Measurements from ENCODE around the gene SPEN.
"Not testable (repeated sequence)": the region's sequence is repeated elsewhere in the genome, so short reads cannot be mapped to it uniquely, and the experiment has no call there.

SPEN gene

DNA sequence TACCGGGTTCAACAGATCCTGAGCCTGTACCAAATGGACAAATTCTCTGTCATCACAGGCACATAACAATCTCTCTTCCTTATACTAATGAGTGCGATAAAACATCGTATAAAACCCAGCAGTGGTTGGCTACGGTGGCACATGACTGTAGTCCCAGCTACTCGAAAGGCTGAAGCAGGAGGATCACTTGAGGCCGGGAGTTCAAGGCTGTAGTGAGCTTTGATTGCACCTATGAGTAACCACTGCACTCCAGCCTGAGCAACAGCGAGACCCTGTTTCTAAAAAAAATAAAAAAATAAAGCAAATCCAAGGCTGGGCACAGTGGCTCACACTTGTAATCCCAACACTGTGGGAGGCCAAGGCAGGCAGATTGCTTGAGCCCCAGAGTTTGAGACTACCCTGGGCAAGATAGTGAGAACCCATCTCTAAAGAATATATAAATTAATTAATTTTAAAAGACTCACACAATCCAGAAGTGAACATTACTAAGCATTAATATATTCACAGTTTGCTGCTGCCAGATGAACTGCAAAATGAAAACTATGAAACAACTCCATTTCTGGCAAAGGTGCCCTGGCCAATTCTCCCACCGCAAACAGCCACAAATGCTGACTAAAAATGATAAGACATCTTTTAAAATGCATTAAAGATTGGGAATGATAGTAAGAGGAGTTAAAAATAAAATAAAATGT lies 115.3 kb downstream of the SPEN start:
- no peak for DNase-seq

DNA sequence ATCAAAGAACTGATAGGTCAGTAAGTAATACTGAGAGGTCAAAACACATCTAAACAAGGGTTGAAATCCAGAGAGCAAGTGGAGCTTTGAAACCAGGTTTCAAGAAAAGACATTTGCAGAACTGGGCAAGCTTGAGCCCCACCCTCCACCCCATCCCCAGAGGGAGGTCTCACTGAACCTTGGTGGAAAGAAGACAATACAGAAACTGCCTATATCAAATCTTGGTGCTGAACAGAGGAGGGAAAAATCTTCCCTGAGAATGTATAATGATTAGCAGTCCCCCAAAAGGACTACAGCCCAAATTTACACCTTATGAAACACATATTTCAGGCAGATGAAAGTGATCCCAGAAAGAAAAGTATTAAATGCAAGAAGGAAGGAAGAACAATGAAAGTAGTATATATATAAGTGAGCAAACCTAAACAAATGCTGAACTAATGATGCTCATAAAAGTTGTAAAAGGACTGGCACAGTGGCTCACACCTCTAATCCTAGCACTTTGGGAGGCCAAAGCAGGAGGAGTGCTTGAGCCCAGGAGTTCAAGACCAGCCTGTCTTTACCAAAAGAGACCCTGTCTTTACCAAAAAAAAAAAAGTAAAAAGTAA lies 116.0 kb downstream of the SPEN start:
- DNase-seq: no peak

DNA sequence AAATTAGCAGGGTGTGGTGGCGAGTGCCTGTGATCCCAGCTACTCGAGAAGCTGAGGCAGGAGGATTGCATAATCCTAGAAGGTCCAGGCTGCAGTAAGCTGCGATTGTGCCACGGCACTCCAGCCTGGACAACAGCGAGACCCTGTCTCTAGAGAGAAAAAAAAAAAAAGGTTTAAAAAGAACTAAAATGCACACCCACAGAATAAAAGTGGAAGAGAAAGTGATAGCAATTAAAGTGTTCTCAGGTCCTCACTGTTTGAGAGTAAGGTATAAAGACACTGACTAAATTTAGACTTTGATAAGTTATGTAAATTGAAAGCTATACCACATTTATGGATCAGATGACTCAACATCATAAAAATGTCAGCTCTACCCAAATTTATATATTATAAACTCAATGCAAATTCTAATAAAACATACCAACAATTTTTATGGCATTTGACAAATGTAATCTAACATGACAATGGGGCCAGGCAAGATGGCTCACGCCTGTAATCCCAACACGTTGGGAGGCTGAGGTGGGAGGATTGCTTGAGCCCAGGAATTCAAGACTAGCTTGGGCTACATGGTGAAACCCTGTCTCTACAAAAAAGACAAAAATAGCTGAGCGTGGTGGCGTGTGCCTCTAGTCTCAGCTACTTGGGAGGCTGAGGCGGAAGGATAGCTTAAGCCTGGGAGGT lies 116.6 kb downstream of the SPEN start:
- DNase-seq: no peak

- DNase-seq: peak; percentile 79
Measured at GRCh38 chr1:15965228-15965767, 117.8 kb downstream of the SPEN start.

GRCh38 chr1:15966081-15966955 lies 118.8 kb downstream of the SPEN start:
- peak; percentile 51 for DNase-seq

DNA sequence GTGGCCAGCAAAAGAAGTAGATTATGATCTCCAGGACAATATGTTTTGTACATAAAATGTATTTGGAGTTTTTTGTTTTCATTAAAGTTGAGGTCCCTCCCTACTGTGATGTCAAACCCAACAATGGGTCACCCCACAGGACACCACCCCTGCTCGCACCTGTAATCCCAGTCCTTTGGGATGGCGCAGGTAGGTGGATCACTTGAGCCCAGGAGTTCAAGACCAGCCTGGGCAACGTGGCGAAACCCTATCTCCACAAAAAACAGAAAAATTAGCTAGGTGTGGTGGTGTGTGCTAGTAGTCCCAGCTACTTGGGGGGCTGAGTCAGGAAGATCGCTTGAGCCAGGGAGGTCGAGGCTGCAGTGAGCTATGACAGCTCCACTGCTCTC lies 119.4 kb downstream of the SPEN start:
- no peak for DNase-seq

DNA sequence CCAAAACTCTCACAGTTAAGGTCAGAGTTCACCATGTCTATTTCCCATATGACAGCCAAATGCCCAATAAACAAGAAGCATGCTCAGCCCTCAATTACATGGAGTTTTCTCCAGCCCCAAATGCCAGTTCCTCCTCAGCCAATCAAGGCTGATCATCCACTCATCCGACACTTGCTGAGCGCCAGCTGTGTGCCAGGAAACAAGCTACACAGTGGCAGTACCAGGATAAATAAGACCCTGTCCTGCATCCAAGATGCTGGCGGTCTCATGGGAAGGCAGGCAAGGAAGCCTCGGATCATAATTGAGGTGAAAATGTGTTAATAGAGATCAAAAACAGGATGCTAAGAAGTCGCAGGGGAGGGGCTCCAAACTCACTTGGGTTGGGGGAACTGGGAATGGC lies 120.7 kb downstream of the SPEN start:
- DNase-seq: no peak

GRCh38 chr1:15969321-15969880 lies 121.9 kb downstream of the SPEN start:
- DNase-seq: no peak

DNA sequence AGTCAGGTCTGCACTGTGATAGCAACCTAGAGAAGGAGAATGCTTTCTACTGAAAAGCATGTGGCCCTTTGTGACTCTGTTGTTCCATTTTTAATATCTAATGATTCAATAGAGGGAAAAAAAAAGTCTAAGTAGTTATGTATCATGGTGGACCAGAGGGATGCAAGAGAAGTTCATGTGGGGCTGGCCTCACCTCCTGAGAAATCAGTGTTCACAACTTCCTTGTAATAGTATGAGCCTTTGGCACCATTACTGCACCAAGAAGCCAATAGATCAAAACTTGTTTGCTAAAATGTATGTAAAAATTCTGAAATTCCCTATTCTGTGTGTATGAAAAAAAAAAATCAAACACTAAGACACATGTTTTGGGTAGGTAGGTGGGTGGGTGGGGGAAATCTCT lies 123.4 kb downstream of the SPEN start:
- DNase-seq: no peak

DNA sequence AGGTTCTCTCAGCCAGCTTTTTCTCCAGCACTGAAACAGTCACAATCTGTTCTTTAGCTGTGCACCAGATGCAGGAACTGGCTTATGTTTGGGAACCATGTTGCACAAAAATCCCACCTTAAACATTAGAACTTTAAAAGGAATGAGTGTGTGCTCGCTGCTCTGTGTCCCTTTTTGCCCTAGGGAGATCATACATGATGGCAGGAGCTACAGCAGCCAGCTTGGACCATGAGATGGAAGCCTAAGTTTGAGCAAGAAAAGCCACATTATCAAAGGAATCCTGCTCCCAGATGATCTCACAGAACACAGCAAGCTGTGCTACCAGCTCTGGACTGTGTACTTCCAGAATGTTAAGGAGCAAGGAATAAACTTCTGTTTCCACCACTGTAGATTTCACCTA lies 124.9 kb downstream of the SPEN start:
- DNase-seq: no peak

DNA sequence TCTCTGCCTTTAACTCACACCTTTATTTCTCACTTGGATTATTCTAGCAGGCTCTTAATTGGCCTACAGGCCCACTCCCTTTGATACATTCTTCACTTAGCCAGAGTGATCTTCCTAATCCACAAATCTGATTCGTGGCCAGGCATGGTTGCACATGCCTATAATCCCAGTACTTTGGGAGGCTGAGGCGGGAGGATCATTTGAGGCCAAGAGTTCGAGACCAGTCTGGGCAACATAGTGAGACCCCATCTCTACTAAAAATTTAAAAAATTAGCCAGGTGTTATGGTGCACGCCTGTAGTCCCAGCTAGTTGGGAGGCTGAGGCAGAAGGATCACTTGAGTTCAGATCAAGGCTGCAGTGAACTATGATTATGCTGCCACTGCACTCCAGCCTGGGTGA lies 126.3 kb downstream of the SPEN start:
- no peak for DNase-seq

- no peak for DNase-seq
Measured at GRCh38 chr1:15974855-15975254, 127.3 kb downstream of the SPEN start.

DNA sequence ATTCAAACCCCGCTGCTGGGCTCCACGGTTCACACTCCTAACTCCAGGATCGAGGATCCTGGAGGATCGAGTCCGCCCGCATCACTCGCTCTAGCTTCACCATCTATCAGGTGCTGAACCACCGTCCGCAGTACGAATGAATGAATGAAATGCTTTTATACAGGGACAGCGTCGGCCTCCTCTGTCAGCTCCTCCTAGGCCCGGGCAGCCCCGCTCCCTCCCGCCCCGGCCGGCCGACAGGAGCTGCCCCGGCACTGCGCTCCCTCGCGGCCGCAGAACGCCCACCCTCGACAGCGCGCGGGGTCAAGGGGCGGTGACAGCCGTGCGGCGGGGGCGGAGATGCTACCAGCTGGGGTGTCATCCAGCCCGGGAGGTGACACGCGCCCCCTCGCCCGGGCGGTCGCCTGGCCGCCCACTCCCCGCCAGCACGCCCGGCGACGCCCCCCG lies 127.9 kb downstream of the SPEN start:
- DNase-seq: peak; percentile 65

GRCh38 chr1:15975805-15976680 lies 128.5 kb downstream of the SPEN start, which contains the start of gene ZBTB17:
Gene ZBTB17 (minus strand): TSS chr1:15976101. CDS start chr1:15948495, 27,606 bp downstream.
- DNase-seq: peak; percentile 90

DNA sequence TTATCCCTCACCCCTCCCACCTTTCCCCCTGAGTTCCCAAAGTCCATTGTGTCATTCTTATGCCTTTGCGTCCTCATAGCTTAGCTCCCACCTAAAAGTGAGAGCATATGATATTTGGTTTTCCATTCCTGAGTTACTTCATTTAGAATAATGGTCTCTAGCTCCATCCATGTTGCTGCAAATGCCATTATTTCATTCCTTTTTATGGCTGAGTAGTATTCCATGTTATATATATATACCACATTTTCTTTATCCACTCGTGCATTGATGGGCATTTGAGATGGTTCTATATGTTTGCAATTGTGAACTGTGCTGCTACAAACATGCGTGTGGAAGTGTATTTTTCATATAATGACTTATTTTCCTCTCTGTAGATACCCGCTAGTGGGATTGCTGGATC lies 130.4 kb downstream of the SPEN start:
- DNase-seq: not testable (repeated sequence)

DNA sequence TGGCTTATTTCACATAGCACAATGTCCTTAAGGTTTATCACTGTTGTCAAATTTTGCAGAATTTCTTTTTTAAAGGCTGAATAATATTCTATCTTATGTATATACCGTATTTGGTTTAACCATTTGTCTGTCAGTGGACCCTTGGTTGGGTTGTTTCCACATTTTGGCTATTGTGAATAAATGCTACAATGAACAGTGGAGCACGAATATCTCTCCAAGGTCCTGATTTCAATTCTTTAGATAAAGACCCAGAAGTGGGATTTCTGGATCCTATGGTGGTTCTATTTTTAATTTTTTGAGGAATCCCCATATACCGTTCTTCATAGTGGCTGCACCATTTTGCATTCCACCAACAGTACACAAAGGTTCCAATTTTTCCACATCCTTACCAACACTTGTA lies 134.2 kb downstream of the SPEN start:
- DNase-seq: no peak

DNA sequence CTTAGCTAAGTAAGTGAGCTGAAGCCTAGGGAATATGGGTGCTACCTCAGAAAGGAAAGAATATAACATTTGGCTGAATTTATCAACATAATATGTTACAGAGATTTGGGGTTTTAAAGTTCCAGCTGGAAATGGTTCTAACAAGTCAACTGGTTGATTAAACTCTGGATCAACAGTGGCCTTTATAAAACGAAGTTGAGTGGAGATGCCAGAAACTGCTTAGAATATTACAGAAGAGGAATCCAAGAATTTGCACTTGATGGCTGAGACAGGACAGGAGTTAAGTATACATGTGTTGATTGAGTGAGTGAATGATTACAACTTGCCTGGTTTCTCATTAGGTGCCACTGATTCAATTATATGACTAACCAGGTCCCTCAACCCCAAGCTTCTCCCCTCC lies 135.8 kb downstream of the SPEN start:
- DNase-seq: no peak

DNA sequence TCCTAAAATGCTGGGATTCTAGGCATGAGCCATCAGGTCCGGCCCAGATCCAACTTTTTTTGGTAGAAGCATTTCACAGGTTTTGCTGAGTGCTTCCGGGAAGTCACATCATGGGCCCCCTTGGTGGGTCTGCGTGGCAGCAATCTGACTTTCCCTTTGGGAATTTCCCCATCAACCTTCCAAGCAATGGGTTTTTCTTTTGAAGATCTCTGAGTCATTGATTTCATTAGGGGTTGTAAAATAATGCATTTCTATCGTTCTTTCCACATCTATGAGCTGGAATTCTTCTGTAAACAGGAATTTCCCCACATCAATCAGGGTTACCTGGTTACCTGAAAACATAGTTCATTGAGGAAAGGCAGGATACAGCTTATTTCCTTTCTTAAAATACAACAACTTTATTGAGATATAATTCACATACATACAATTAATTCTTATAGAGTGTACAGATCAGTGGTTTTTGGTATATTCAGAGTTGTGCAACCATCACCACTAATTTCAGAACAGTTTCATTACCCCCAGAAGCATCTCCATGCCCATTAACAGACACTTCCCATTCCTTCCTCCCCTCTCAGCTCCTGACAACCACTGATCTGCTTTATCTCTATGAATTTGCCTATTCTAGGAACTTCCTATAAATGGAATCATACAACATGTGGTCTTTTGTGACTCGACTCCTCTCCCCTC lies 138.2 kb downstream of the SPEN start:
- no peak for DNase-seq

- no peak for DNase-seq
Measured at GRCh38 chr1:15988856-15989736, 141.6 kb downstream of the SPEN start.

- DNase-seq: no peak
Measured at GRCh38 chr1:15989776-15990175, 142.3 kb downstream of the SPEN start.

Measured in fibroblast of skin of back (primary cell).